ENCODE measurements around the gene PCSK5. TPM values are rescaled to one million over a fixed set of nuclear protein-coding genes. Genes with fewer than 3 reads are reported as not detected.

Gene PCSK5
- total and polyA plus RNA-seq, 2 donors (not counting 1 experiment from before 2014, with no cell fraction given), result 0.09 TPM; not detected in 1

DNA sequence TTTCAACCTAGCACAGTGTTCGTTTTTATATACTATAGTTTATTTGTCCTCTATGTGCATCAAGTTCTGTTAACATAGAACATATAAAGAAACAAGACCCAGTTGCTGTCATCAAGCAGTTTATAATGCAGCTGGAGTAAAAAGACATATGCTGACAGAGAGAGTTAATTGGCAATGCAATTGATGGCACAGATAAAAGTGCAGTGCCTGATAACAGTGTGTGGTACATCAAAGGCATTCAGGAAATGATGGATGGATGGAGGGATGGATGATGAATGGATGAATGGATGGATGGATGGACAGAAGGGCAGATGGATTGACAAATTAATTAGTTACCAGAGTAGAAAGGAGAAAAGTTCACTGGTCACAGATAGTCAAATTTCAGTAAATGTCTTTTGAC lies 264.9 kb downstream of the PCSK5 start:
- H3K4me1 ChIP-seq (ENCODE audit: control insufficient read depth in 2 of 2, insufficient read depth in 2 of 2, low read length in 2 of 2), result no peaks in the 10 kb centered on the region

DNA sequence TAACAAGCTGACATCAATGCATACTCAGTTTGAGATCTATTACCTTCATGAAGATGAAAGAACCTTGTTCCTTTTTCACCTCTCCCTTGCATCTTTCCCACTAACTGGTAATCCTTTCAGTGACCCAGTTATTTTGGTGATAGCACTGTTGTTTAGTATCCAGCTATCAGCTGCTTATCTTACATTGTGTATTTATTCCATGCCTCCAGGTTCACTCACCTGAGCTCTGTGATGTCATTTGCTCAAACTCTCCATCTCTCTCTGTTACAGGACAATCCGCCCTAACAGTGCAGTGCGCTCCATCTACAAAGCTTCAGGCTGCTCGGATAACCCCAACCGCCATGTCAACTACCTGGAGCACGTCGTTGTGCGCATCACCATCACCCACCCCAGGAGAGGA lies 268.2 kb downstream of the PCSK5 start:
- 89% methylated on average over 7 of the region's 7 CpGs for WGBS (ENCODE audit: insufficient coverage)
- Histone ChIP-seq H3K4me1 (ENCODE audit: control insufficient read depth in 2 of 2, insufficient read depth in 2 of 2, low read length in 2 of 2) (no peaks in the 10 kb centered on the region), H3K4me3 (ENCODE audit: control extremely low read depth in 1 of 5, extremely low read depth in 1 of 5, insufficient read depth in 1 of 5, low read depth in 2 of 5, low read length in 4 of 5) (no peak overlapping the region), H3K9ac (ENCODE audit: low read length) (no peak overlapping the region), H3K9me3 (ENCODE audit: control extremely low read depth in 1 of 3, control insufficient read depth in 2 of 3, insufficient read depth in 1 of 3, low read length in 2 of 3) (peaks cover 0 to 2% (median 0%) of the 10 kb centered on the region in 3 donors), H4K20me1 (ENCODE audit: control insufficient read depth, insufficient read depth, low read length, poor library complexity, severe bottlenecking) (no peaks in the 10 kb centered on the region), H3K27me3 (replicated peaks in 1 of 4; ENCODE audit: control extremely low read depth in 1 of 4, control insufficient read depth in 3 of 4, insufficient read depth in 4 of 4, low read length in 3 of 4) (no peaks in the 10 kb centered on the region), H3K36me3 (replicated peaks in 1 of 2; ENCODE audit: control extremely low read depth in 1 of 2, control insufficient read depth in 1 of 2, extremely low read depth in 1 of 2, insufficient read depth in 2 of 2, low read length in 1 of 2) (no peaks in the 10 kb centered on the region), H3K79me2 (ENCODE audit: control insufficient read depth, insufficient read depth, low read length) (no peaks in the 10 kb centered on the region), H3K27ac (ENCODE audit: low read length in 2 of 2) (no peak overlapping the region), H3K4me2 (replicated peaks; ENCODE audit: low read depth, low read length, poor library complexity, severe bottlenecking) (no peak overlapping the region), H2AFZ (ENCODE audit: insufficient read depth, low read depth, low read length, poor library complexity, severe bottlenecking) (no peak overlapping the region)
- H3K9me3 Mint-ChIP-seq (ENCODE audit: insufficient read depth), result no peaks in the 10 kb centered on the region
- ATAC-seq (ENCODE audit: low read depth), result no peak
- H3K27me3 Mint-ChIP-seq, result no peaks in the 10 kb centered on the region
- no peak for DNase-seq
- H3K27ac Mint-ChIP-seq, result no peak overlapping the region
- ChIA-PET POLR2A (no interaction called here), CTCF (no interaction called here)
- no peak overlapping the region for H3K4me3 Mint-ChIP-seq
- no peaks in the 10 kb centered on the region for H3K4me1 Mint-ChIP-seq
- TF ChIP-seq, protein P1, sequence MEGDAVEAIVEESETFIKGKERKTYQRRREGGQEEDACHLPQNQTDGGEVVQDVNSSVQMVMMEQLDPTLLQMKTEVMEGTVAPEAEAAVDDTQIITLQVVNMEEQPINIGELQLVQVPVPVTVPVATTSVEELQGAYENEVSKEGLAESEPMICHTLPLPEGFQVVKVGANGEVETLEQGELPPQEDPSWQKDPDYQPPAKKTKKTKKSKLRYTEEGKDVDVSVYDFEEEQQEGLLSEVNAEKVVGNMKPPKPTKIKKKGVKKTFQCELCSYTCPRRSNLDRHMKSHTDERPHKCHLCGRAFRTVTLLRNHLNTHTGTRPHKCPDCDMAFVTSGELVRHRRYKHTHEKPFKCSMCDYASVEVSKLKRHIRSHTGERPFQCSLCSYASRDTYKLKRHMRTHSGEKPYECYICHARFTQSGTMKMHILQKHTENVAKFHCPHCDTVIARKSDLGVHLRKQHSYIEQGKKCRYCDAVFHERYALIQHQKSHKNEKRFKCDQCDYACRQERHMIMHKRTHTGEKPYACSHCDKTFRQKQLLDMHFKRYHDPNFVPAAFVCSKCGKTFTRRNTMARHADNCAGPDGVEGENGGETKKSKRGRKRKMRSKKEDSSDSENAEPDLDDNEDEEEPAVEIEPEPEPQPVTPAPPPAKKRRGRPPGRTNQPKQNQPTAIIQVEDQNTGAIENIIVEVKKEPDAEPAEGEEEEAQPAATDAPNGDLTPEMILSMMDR (IDR thresholded peaks at IDR 0.05), result no peak
- no peak for TF ChIP-seq EZH2 (IDR thresholded peaks at IDR 0.05; ENCODE audit: borderline replicate concordance, insufficient read depth, low read depth, low read length, poor library complexity, severe bottlenecking)
- intact Hi-C loops (cut with micrococcal nuclease), result no loop called here

More for the DNA sequence above, 264.9 kb downstream of the PCSK5 start:
- Histone ChIP-seq H3K4me3 (ENCODE audit: control extremely low read depth in 1 of 5, extremely low read depth in 1 of 5, insufficient read depth in 1 of 5, low read depth in 2 of 5, low read length in 4 of 5) (no peak overlapping the region), H3K79me2 (ENCODE audit: control insufficient read depth, insufficient read depth, low read length) (no peaks in the 10 kb centered on the region), H3K36me3 (replicated peaks in 1 of 2; ENCODE audit: control extremely low read depth in 1 of 2, control insufficient read depth in 1 of 2, extremely low read depth in 1 of 2, insufficient read depth in 2 of 2, low read length in 1 of 2) (no peaks in the 10 kb centered on the region), H2AFZ (ENCODE audit: insufficient read depth, low read depth, low read length, poor library complexity, severe bottlenecking) (no peak overlapping the region), H3K4me2 (replicated peaks; ENCODE audit: low read depth, low read length, poor library complexity, severe bottlenecking) (no peak overlapping the region), H3K9ac (ENCODE audit: low read length) (no peak overlapping the region), H4K20me1 (ENCODE audit: control insufficient read depth, insufficient read depth, low read length, poor library complexity, severe bottlenecking) (no peaks in the 10 kb centered on the region), H3K9me3 (ENCODE audit: control extremely low read depth in 1 of 3, control insufficient read depth in 2 of 3, insufficient read depth in 1 of 3, low read length in 2 of 3) (peaks cover 0 to 2% (median 0%) of the 10 kb centered on the region in 3 donors), H3K27me3 (replicated peaks in 1 of 4; ENCODE audit: control extremely low read depth in 1 of 4, control insufficient read depth in 3 of 4, insufficient read depth in 4 of 4, low read length in 3 of 4) (no peaks in the 10 kb centered on the region), H3K27ac (ENCODE audit: low read length in 2 of 2) (no peak overlapping the region)
- no CpG with 5 or more reads among the region's 1 CpG for WGBS (ENCODE audit: insufficient coverage)
- no peak for TF ChIP-seq EZH2 (IDR thresholded peaks at IDR 0.05; ENCODE audit: borderline replicate concordance, insufficient read depth, low read depth, low read length, poor library complexity, severe bottlenecking)
- Mint-ChIP-seq H3K27me3 (no peaks in the 10 kb centered on the region), H3K27ac (no peak overlapping the region), H3K4me1 (peaks cover 8% of the 10 kb centered on the region), H3K4me3 (no peak overlapping the region), H3K9me3 (ENCODE audit: insufficient read depth) (no peaks in the 10 kb centered on the region)
- CTCF ChIA-PET, result no interaction called here
- intact Hi-C loops (cut with micrococcal nuclease), result no loop called here
- DNase-seq, result no peak
- POLR2A ChIA-PET, result no interaction called here
- no peak for ATAC-seq (ENCODE audit: low read depth)
